Activated CD8-positive, alpha-beta T cell treated with anti-CD3 and anti-CD28 coated beads for 36 hours (primary cell): Measurements from ENCODE around the gene GASK1A. TPM values are rescaled to one million over a fixed set of nuclear protein-coding genes. Genes with fewer than 3 reads are reported as not detected.

Experiments
- ATAC-seq: fragments of 200-7000 bp; cut with Tn5 transposase; one replicate; pipeline ENCODE4 v1.10.0; 2021; ENCODE audit warnings: mild to moderate bottlenecking, moderate library complexity
- CTCF ChIA-PET: fragments of 350-600 bp; sonication (Branson Sonifier 250); formaldehyde crosslinking; loops from one replicate; lab custom pipeline; 2021; ENCODE audit warnings: antibody characterized with exemption; lab: Charles Lee
- POLR2A ChIA-PET: fragments of 350-600 bp; sonication (Branson Sonifier 250); formaldehyde crosslinking; loops from one replicate; lab custom pipeline; 2021; ENCODE audit warnings: antibody characterized with exemption; lab: Charles Lee
- DNase-seq: peaks from one replicate; pipeline ENCODE4 v3.0.0-alpha.2; 2020
- H3K27ac Mint-ChIP-seq: one replicate; pipeline ENCODE4 v1.8.0; 2021; ENCODE audit warnings: mild to moderate bottlenecking, mixed read lengths
- H3K27me3 Mint-ChIP-seq: one replicate; pipeline ENCODE4 v1.8.0; 2021; ENCODE audit warnings: mixed read lengths
- H3K36me3 Mint-ChIP-seq: one replicate; pipeline ENCODE4 v1.8.0; 2021; ENCODE audit warnings: low read depth, mixed read lengths
- H3K4me1 Mint-ChIP-seq: one replicate; pipeline ENCODE4 v1.8.0; 2021; ENCODE audit warnings: low read depth, mixed read lengths
- H3K4me3 Mint-ChIP-seq: one replicate; pipeline ENCODE4 v1.8.0; 2021; ENCODE audit warnings: mild to moderate bottlenecking, moderate library complexity, mixed read lengths
- H3K9me3 Mint-ChIP-seq: one replicate; pipeline ENCODE4 v1.8.0; 2021; ENCODE audit warnings: mixed read lengths
- intact Hi-C: fragments of 100-400 bp; cut with micrococcal nuclease; formaldehyde crosslinking; loops from one replicate; pipeline ENCODE4 v1.10.0; 2022
- total RNA-seq, 2 experiments: library from RNA; stranded (reverse); gene quantifications; one replicate each; pipeline ENCODE4 v1.2.3, GENCODE V29; 2021
- TF ChIP-seq, protein P1 (sequence below): fragments of 200-600 bp; IDR thresholded peaks from one replicate; pipeline ENCODE4 v1.8.0; 2022; ENCODE audit warnings: antibody characterized with exemption, mild to moderate bottlenecking

The GASK1A gene
- total RNA-seq, 2 experiments from 2014 or later: 0.11 TPM; not detected in 1

DNA sequence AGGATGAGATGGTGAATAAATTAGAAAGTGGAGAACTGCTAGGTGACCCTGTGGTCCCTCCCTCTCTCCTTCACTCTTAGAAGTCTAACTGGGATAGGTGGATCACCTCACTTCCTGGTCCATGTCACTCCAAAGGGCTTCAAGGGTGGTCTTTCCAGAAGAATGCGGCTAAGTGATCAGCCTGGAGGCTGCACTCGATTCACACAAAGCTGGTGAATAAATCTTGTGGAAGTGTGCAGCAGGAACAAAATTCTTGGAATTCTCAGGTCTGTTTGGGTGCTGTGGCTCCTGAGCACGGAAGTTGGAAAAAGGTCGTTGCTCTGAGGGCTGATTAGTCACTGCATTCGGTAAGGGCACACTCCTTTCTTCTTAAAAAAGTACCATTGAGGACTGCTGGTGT is 46.3 kb downstream of the GASK1A start:
- no peak for DNase-seq
- TF ChIP-seq, protein P1, sequence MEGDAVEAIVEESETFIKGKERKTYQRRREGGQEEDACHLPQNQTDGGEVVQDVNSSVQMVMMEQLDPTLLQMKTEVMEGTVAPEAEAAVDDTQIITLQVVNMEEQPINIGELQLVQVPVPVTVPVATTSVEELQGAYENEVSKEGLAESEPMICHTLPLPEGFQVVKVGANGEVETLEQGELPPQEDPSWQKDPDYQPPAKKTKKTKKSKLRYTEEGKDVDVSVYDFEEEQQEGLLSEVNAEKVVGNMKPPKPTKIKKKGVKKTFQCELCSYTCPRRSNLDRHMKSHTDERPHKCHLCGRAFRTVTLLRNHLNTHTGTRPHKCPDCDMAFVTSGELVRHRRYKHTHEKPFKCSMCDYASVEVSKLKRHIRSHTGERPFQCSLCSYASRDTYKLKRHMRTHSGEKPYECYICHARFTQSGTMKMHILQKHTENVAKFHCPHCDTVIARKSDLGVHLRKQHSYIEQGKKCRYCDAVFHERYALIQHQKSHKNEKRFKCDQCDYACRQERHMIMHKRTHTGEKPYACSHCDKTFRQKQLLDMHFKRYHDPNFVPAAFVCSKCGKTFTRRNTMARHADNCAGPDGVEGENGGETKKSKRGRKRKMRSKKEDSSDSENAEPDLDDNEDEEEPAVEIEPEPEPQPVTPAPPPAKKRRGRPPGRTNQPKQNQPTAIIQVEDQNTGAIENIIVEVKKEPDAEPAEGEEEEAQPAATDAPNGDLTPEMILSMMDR: no peak
- intact Hi-C loops: no loop called here
- Mint-ChIP-seq H3K4me3 (no peak overlapping the region), H3K27ac (no peak overlapping the region), H3K27me3 (no peaks in the 10 kb centered on the region), H3K36me3 (peaks cover 4% of the 10 kb centered on the region), H3K4me1 (peaks cover 56% of the 10 kb centered on the region), H3K9me3 (peaks cover 14% of the 10 kb centered on the region)
- ChIA-PET CTCF (no interaction called here), POLR2A (no interaction called here)
- no peak for ATAC-seq

DNA sequence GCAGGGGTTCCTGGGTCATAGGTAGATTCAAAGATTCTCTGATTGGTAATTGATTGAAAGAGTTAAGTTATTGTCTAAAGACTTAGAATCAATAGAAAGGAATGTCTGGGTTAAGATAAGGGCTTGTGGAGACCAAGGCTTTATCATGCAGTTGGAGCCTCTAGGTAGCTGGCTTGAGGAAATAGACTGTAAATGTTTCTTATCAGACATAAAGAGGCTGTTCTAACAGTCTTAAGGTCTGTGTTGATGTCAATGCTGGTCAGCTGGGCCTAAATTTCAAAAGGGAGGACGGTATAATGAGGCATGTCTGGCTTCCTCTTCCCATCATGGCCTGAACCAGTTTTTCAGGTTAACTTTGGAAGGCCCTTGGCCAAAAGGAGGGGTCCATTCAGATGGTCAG is 48.9 kb downstream of the GASK1A start:
- intact Hi-C loops: no loop called here
- DNase-seq: no peak

DNA sequence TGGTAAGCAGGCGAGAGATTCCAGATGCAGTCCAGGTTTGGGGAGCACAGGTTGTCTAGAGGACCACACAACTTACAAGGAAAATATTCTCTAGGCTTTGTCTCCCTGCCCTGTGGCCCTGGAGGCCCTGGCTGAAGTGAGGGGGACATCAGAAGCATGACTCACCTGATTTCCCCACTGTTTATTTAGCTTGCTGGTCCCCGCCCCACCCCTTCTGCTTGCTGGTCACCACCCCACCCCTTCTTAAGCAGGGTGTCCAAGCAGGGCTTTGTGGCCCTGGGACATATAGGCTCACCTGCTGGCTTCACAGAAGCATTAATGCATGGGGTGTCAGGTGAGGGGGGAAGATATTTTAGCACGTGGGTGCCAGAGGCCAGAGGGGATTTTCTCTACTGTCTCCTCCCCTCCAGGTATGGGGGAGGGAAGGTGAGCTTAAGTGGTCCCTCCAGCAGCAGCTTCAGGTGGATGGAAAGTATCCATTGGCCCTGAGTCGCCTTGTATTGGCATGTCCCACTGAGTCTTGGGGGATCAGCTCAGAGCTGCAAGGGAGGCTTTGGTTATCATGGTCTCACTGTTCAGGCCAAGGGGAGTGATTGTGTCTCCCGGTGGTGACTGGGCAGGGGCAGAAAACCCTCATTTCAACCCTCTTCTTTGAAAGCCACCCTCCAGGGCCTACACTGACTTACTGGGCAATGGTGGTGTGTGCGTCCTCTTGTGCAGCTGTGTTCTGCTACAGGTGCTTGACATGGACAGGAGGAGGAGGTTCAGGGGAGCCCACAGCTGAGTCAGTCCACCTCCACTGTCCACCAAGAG is 49.8 kb downstream of the GASK1A start:
- peaks cover 28% of the 10 kb centered on the region for H3K4me1 Mint-ChIP-seq
- ChIA-PET CTCF (no interaction called here), POLR2A (no interaction called here)
- no peak overlapping the region for H3K27ac Mint-ChIP-seq
- no peaks in the 10 kb centered on the region for H3K36me3 Mint-ChIP-seq
- H3K4me3 Mint-ChIP-seq: no peak overlapping the region
- no peak for DNase-seq
- intact Hi-C loops: no loop called here
- TF ChIP-seq, protein P1: no peak
- no peak for ATAC-seq
- no peaks in the 10 kb centered on the region for H3K9me3 Mint-ChIP-seq
- no peaks in the 10 kb centered on the region for H3K27me3 Mint-ChIP-seq

More for the DNA sequence above, 48.9 kb downstream of the GASK1A start:
- Mint-ChIP-seq H3K27me3 (no peaks in the 10 kb centered on the region), H3K4me1 (peaks cover 36% of the 10 kb centered on the region), H3K4me3 (no peak overlapping the region), H3K36me3 (no peaks in the 10 kb centered on the region), H3K27ac (no peak overlapping the region), H3K9me3 (peaks cover 1% of the 10 kb centered on the region)
- TF ChIP-seq, protein P1: no peak
- ChIA-PET CTCF (no interaction called here), POLR2A (interaction anchor here (1.1 kb wide), 1 partner anchor 12 kb away, joined by 3 read pairs; no protein-coding TSS in a partner anchor)
- no peak for ATAC-seq

DNA sequence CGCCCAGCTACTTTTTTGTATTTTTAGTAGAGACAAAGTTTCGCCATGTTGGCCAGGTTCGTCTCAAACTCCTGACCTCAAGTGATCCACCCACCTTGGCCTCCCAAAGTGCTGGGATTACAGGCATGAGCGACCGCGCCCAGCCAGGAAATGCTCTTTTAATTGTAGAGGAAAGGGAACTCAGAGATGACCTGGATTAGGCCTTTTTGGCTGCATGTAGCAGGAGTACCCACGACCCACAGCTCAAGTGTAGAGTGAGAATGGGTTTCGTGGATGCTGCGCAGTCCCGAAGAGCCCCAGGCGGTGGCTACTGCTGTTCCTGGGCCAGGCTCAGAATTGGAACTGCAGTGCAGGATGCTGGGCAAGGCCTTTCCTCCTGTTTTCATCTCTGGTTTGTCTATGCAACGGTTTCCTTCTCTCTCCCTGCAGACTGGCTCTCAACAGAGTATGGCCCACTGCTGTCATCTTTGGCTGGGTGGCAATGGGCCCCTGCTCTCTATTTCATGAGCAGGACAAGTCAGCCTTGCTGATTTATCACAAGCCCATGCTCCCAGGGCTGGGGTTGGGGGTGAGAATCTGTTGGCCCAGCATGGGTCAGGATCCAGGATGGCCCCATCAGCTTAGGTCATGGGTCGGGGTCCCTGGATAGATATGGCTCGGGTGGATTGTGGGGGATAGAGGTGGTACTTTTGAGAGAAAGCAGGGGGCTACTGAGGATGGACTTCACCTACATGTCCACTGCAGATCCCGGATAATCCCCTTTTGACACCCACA is 51.2 kb downstream of the GASK1A start:
- CTCF ChIA-PET: no interaction called here
- POLR2A ChIA-PET: no interaction called here
- peaks cover 13% of the 10 kb centered on the region for H3K4me1 Mint-ChIP-seq
- no peaks in the 10 kb centered on the region for H3K27me3 Mint-ChIP-seq
- H3K27ac Mint-ChIP-seq: no peak overlapping the region
- intact Hi-C loops: no loop called here
- no peak overlapping the region for H3K4me3 Mint-ChIP-seq
- H3K9me3 Mint-ChIP-seq: no peaks in the 10 kb centered on the region
- no peaks in the 10 kb centered on the region for H3K36me3 Mint-ChIP-seq
- ATAC-seq: no peak
- TF ChIP-seq, protein P1: no peak
- no peak for DNase-seq

DNA sequence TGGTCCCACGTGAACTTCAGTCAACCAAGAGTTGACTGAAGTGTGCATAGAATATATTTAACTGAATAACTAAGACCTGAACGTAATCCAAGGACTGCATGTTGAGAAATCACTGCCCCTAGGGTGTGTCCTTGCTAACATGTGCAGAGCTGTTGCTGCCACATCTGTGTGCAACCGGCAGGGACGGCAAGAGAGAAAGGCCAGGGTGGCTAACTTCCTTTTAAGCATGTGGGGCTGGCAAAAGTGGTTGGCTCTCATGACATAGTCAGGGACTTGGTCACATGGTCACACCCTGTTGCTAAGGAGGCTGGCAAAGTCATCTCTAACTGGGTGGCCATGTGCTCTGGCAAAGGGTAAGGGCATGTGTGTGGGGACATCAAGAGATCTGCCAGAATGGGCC is 52.4 kb downstream of the GASK1A start:
- CTCF ChIA-PET: no interaction called here
- no peaks in the 10 kb centered on the region for H3K36me3 Mint-ChIP-seq
- ATAC-seq: no peak
- DNase-seq: no peak
- intact Hi-C loops: no loop called here
- H3K9me3 Mint-ChIP-seq: no peaks in the 10 kb centered on the region
- H3K4me1 Mint-ChIP-seq: peaks cover 9% of the 10 kb centered on the region
- no peak overlapping the region for H3K4me3 Mint-ChIP-seq
- H3K27me3 Mint-ChIP-seq: no peaks in the 10 kb centered on the region
- POLR2A ChIA-PET: no interaction called here
- no peak overlapping the region for H3K27ac Mint-ChIP-seq
- TF ChIP-seq, protein P1: no peak
